AG10803 (cell line): ENCODE measurements around the gene EML6.

ENCODE experiments used
- DNase-seq: peaks from one replicate; pipeline ENCODE4 v3.0.0; 2010; ENCODE audit warnings: low read depth
- H3K4me3 ChIP-seq: 2 replicates; pipeline ENCODE4 v1.5.1; 2011; ENCODE audit warnings: mild to moderate bottlenecking, low read length, control low read depth
- TF ChIP-seq, protein P1 (sequence below): conservative IDR thresholded peaks from 2 replicates; pipeline ENCODE4 v1.5.1; 2011; ENCODE audit warnings: mild to moderate bottlenecking, low read length, control low read depth, inconsistent platforms

The EML6 gene

GRCh38 chr2:54708584-54709335 is 14.7 kb upstream of the EML6 start:
- peak; percentile 5 for DNase-seq
- H3K4me3 ChIP-seq = peak overlapping the region; percentile 50
- TF ChIP-seq, protein P1, sequence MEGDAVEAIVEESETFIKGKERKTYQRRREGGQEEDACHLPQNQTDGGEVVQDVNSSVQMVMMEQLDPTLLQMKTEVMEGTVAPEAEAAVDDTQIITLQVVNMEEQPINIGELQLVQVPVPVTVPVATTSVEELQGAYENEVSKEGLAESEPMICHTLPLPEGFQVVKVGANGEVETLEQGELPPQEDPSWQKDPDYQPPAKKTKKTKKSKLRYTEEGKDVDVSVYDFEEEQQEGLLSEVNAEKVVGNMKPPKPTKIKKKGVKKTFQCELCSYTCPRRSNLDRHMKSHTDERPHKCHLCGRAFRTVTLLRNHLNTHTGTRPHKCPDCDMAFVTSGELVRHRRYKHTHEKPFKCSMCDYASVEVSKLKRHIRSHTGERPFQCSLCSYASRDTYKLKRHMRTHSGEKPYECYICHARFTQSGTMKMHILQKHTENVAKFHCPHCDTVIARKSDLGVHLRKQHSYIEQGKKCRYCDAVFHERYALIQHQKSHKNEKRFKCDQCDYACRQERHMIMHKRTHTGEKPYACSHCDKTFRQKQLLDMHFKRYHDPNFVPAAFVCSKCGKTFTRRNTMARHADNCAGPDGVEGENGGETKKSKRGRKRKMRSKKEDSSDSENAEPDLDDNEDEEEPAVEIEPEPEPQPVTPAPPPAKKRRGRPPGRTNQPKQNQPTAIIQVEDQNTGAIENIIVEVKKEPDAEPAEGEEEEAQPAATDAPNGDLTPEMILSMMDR = no peak

- TF ChIP-seq, protein P1 = no peak
- DNase-seq = no peak
- H3K4me3 ChIP-seq = peak overlapping the region; percentile 50
These were observed 14.1 kb upstream of the EML6 start for GRCh38 chr2:54709336-54709809.

- no peak for DNase-seq
- TF ChIP-seq, protein P1 = no peak
- no peak overlapping the region for H3K4me3 ChIP-seq
These were observed 13.2 kb upstream of the EML6 start for GRCh38 chr2:54710216-54710615.

GRCh38 chr2:54712516-54712915 is 10.9 kb upstream of the EML6 start:
- H3K4me3 ChIP-seq = no peak overlapping the region
- TF ChIP-seq, protein P1 = no peak
- DNase-seq = no peak

GRCh38 chr2:54714996-54715395 is 8.5 kb upstream of the EML6 start:
- TF ChIP-seq, protein P1 = no peak
- DNase-seq = no peak
- H3K4me3 ChIP-seq = no peak overlapping the region

GRCh38 chr2:54716375-54716774 is 7.1 kb upstream of the EML6 start:
- no peak overlapping the region for H3K4me3 ChIP-seq
- no peak for DNase-seq
- TF ChIP-seq, protein P1 = no peak

GRCh38 chr2:54720563-54720962 is 2.9 kb upstream of the EML6 start:
- TF ChIP-seq, protein P1 = no peak
- no peak for DNase-seq
- no peak overlapping the region for H3K4me3 ChIP-seq
